ENCODE data around the gene OR10J5.

The OR10J5 gene

DNA sequence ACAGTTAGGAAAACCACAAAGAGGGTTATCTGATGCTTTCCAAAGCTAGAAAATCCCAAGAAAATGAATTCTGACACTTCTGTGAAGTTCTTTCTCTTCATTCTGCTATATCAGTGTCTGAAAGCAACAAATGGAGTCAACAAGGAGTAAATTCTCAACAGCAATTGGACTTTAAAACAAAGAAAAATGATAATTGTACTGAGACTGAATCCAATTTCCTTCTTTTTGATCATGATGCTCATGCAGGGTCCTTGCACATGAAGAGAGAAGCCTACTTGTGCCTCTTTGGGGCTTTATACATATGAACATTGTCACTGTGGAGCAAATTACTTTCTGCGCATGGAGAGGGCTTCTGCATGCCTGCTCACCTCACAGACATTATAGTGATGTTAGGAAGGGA lies at the start of gene OR10J5:
Gene OR10J5, minus strand, starts transcription at position 101 of the 400 bp plus-strand sequence. Its CDS starts 0 bp downstream, at position 101.
- TF ChIP-seq YY1 (IDR thresholded peaks at IDR 0.05; ENCODE audit: low read depth), result no peak

DNA sequence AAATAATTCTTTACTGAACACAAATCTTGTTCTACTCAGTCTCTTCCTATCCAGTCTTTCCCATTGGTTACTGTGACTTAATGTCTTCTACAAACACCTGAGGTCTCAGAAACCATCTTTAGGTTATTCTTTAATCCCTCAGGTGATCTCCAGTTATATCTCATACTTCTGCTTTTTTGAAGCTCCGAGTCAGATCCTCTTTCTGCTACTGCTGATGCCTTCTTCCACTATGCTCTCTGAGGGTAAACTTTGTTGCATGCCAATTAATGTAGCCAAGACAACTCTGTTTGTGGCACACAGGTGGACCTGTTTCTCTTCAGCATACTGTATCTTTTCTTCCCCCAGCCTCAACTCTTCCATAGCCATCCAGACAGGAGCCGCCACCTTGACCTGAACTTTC lies 48.7 kb upstream of the OR10J5 start:
- no peak for TF ChIP-seq YY1 (IDR thresholded peaks at IDR 0.05; ENCODE audit: low read depth)
- no peak for TF ChIP-seq CREB1 (IDR thresholded peaks at IDR 0.05; ENCODE audit: low read depth)
- no peak for TF ChIP-seq REST (IDR thresholded peaks at IDR 0.05; ENCODE audit: low read depth)

- TF ChIP-seq EGR1 (IDR thresholded peaks at IDR 0.05) (no peak), CEBPB (IDR thresholded peaks at IDR 0.05) (no peak), RAD21 (IDR thresholded peaks at IDR 0.05; ENCODE audit: low read depth) (no peak), NFIC (IDR thresholded peaks at IDR 0.05) (no peak), TCF12 (IDR thresholded peaks at IDR 0.05; ENCODE audit: low read depth) (no peak), ZBTB7A (IDR thresholded peaks at IDR 0.05; ENCODE audit: low read depth) (no peak)
Observed at GRCh38 chr1:159581422-159581821, 45.6 kb upstream of the OR10J5 start.

DNA sequence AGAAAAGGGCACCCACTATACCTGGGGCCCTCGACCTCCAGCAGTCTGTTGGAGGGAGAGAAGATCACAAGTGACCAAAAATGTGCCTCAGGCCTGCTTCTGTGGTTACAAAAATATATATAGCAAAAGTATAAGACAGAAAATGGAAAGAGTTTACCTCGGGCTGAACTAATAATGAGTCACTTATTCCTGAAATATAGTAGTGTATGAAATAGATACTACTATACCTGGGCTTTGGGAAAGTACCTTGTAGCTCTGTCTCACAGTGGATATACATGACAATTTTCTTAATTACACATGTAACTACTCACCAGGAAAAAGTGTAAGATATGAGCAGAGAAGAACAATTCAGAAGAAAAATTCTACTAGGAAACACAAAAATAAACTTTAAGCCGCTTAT lies 44.5 kb upstream of the OR10J5 start:
- TF ChIP-seq RAD21 (IDR thresholded peaks at IDR 0.05; ENCODE audit: low read depth) (no peak), CREB1 (IDR thresholded peaks at IDR 0.05; ENCODE audit: low read depth) (no peak), EGR1 (IDR thresholded peaks at IDR 0.05) (no peak), CEBPB (IDR thresholded peaks at IDR 0.05) (no peak), REST (IDR thresholded peaks at IDR 0.05; ENCODE audit: low read depth) (no peak), YY1 (IDR thresholded peaks at IDR 0.05; ENCODE audit: low read depth) (no peak), TAF1 (IDR thresholded peaks at IDR 0.05; ENCODE audit: low read depth) (no peak), ZBTB7A (IDR thresholded peaks at IDR 0.05; ENCODE audit: low read depth) (no peak), FOXM1 (IDR thresholded peaks at IDR 0.05; ENCODE audit: borderline replicate concordance, low read depth) (no peak), EP300 (IDR thresholded peaks at IDR 0.05; ENCODE audit: borderline replicate concordance) (no peak), NFIC (IDR thresholded peaks at IDR 0.05) (no peak), TEAD4 (IDR thresholded peaks at IDR 0.05) (no peak), TCF12 (IDR thresholded peaks at IDR 0.05; ENCODE audit: low read depth) (no peak)
- TF ChIP-seq, protein P1, sequence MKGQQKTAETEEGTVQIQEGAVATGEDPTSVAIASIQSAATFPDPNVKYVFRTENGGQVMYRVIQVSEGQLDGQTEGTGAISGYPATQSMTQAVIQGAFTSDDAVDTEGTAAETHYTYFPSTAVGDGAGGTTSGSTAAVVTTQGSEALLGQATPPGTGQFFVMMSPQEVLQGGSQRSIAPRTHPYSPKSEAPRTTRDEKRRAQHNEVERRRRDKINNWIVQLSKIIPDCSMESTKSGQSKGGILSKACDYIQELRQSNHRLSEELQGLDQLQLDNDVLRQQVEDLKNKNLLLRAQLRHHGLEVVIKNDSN (IDR thresholded peaks at IDR 0.05), result no peak

GRCh38 chr1:159577446-159577845 lies 41.6 kb upstream of the OR10J5 start:
- TF ChIP-seq MAX (IDR thresholded peaks at IDR 0.05) (no peak), REST (IDR thresholded peaks at IDR 0.05; ENCODE audit: low read depth) (no peak), EP300 (IDR thresholded peaks at IDR 0.05; ENCODE audit: borderline replicate concordance) (no peak), NFIC (IDR thresholded peaks at IDR 0.05) (no peak), TEAD4 (IDR thresholded peaks at IDR 0.05) (no peak), TCF12 (IDR thresholded peaks at IDR 0.05; ENCODE audit: low read depth) (no peak), FOXM1 (IDR thresholded peaks at IDR 0.05; ENCODE audit: borderline replicate concordance, low read depth) (no peak), CREB1 (IDR thresholded peaks at IDR 0.05; ENCODE audit: low read depth) (no peak), ZBTB7A (IDR thresholded peaks at IDR 0.05; ENCODE audit: low read depth) (no peak), CEBPB (IDR thresholded peaks at IDR 0.05) (no peak)

- no peak for TF ChIP-seq TCF12 (IDR thresholded peaks at IDR 0.05; ENCODE audit: low read depth)
Observed at GRCh38 chr1:159562680-159563079, 26.9 kb upstream of the OR10J5 start.
